ENCODE measurements around the gene SH3RF3. TPM values are rescaled to one million over a fixed set of nuclear protein-coding genes. Genes with fewer than 3 reads are reported as not detected.

The SH3RF3 gene
- total RNA-seq, 3 donors from 2014 or later (not counting 1 experiment from before 2014, with no cell fraction given): 0.23 to 0.61 (median 0.34) TPM

GRCh38 chr2:109141727-109142283, 12.8 kb downstream of the SH3RF3 start:
- H3K4me1 ChIP-seq (ENCODE audit: control insufficient read depth, insufficient read depth, low read length): peaks cover 6% of the 10 kb centered on the region
- intact Hi-C loops (cut with micrococcal nuclease): no loop called here
- no peaks in the 10 kb centered on the region for H3K36me3 ChIP-seq (ENCODE audit: control insufficient read depth, insufficient read depth, low read length)
- peaks cover 11 to 26% of the 10 kb centered on the region in 2 donors for H3K27me3 Mint-ChIP-seq (ENCODE audit: low read depth in 2 of 2)
- no peaks in the 10 kb centered on the region for H3K27me3 ChIP-seq (ENCODE audit: control insufficient read depth, insufficient read depth, low read length)
- no peak for TF ChIP-seq CTCF (IDR thresholded peaks at IDR 0.05)
- DNase-seq: no peak
- H3K27ac Mint-ChIP-seq: no peak overlapping the region
- peaks cover 0 to 18% of the 10 kb centered on the region in 2 donors for H3K4me1 Mint-ChIP-seq
- no peak for ATAC-seq
- no peaks in the 10 kb centered on the region for H3K9me3 ChIP-seq (ENCODE audit: control insufficient read depth, insufficient read depth, low read length)
- no peaks in the 10 kb centered on the region for H3K9me3 Mint-ChIP-seq
- no peaks in the 10 kb centered on the region for H3K36me3 Mint-ChIP-seq
- WGBS (ENCODE audit: insufficient coverage): 92% methylated on average over 8 of the region's 8 CpGs
- H3K4me3 ChIP-seq (ENCODE audit: low read length): no peak overlapping the region
- H3K27ac ChIP-seq (ENCODE audit: low read length): no peak overlapping the region
- no peak overlapping the region for H3K4me3 Mint-ChIP-seq

DNA sequence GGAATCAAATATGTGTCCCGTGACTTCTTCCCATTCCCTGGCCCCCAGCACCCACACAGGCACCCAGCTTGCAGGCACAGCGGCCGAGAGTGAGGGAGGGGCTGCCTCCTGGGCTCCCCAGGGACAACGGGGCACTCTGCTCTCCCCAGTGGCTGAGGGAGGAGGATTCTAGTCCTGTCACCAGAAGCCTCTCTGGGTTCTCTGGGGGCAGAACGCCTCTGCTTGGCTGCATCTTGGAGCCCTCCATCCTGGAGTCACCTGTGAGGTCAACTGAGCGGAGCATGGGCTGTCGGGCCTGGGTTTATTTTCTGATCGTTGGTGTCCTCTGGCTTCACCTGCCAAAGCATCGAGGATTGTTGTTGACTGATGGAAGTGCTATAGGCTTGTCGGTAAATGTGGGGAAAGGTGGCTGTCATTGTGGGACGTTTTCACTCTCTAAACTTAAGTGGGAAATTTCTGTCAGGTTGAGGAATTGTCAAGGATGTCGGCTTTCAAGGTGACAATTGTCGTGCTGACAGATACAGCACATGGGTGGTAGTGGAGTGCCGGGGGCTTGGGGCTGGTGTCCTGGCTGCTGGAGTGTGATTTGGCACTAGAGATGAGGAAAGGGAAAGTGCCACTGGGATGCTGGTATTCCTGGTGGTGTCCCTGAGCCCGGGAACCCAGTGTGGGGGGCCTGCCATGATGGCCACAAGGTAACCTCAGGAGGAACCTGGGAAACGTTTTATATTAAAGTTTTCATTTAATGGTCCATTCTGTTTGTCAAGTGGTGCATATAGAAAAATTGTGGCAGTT, 13.6 kb downstream of the SH3RF3 start:
- no peak overlapping the region for H3K27ac ChIP-seq (ENCODE audit: low read length)
- intact Hi-C loops (cut with micrococcal nuclease): no loop called here
- ATAC-seq (no peak), DNase-seq (no peak)
- H3K9me3 Mint-ChIP-seq: no peaks in the 10 kb centered on the region
- peaks cover 11 to 18% of the 10 kb centered on the region in 2 donors for H3K27me3 Mint-ChIP-seq (ENCODE audit: low read depth in 2 of 2)
- TF ChIP-seq CTCF (IDR thresholded peaks at IDR 0.05): no peak
- peaks cover 0 to 18% of the 10 kb centered on the region in 2 donors for H3K4me1 Mint-ChIP-seq
- H3K27ac Mint-ChIP-seq: no peak overlapping the region
- no peaks in the 10 kb centered on the region for H3K9me3 ChIP-seq (ENCODE audit: control insufficient read depth, insufficient read depth, low read length)
- H3K4me1 ChIP-seq (ENCODE audit: control insufficient read depth, insufficient read depth, low read length): peaks cover 6% of the 10 kb centered on the region
- H3K4me3 ChIP-seq (ENCODE audit: low read length): no peak overlapping the region
- H3K36me3 ChIP-seq (ENCODE audit: control insufficient read depth, insufficient read depth, low read length): no peaks in the 10 kb centered on the region
- H3K36me3 Mint-ChIP-seq: no peaks in the 10 kb centered on the region
- H3K4me3 Mint-ChIP-seq: no peak overlapping the region
- 89% methylated on average over 16 of the region's 16 CpGs for WGBS (ENCODE audit: insufficient coverage)
- no peaks in the 10 kb centered on the region for H3K27me3 ChIP-seq (ENCODE audit: control insufficient read depth, insufficient read depth, low read length)

DNA sequence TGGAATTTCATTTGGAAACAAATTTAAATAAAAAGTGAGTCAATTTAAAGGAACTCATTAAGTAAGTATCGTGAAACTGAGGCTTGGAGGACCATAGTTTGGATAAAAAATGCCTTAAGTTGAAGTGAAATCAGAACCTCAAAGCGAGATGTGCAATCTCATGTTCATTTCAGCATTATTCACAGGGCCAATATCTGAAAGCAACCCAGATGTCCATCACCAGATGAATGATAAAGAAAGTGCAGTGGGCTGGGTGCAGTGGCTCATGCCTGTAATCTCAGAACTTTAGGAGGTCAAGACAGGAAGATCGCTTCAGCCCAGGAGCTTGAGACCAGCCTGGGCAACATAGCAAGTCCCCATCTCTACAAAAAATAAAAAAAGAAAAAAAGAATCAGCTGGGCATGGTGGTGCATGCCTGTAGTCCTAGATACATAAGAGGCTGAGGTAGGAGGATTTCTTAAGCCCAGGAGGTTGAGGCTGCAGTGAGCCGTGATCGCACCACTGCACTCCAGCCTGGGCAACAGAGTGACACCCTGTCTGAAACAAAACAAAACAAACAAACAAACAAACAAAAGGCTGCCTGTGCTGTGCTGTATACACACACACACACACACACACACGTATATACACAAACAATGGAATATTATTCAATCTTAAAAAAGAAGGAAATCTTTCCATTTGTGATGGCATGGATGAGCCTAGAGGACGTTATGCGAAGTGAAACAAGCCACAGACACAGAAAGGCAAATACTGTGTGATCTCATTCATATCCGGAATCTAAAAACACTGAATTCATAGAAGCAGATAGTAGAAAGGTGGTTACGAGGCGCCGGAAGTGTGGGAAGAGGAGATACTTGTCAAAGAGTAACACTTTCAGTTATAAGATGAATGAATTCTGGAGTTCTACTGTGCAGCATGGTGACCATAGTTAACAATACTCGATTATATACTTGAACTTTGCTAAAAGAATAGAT, 14.5 kb downstream of the SH3RF3 start:
- peaks cover 0 to 14% of the 10 kb centered on the region in 2 donors for H3K4me1 Mint-ChIP-seq
- peaks cover 6% of the 10 kb centered on the region for H3K4me1 ChIP-seq (ENCODE audit: control insufficient read depth, insufficient read depth, low read length)
- H3K4me3 Mint-ChIP-seq: no peak overlapping the region
- peak in 1 of 2 donors; percentile 74 for DNase-seq
- no peaks in the 10 kb centered on the region for H3K36me3 Mint-ChIP-seq
- no peak for TF ChIP-seq CTCF (IDR thresholded peaks at IDR 0.05)
- peak in 2 of 3 donors; percentile 26 to 50 for ATAC-seq
- H3K27me3 Mint-ChIP-seq (ENCODE audit: low read depth in 2 of 2): peaks cover 11 to 12% of the 10 kb centered on the region in 2 donors
- H3K9me3 ChIP-seq (ENCODE audit: control insufficient read depth, insufficient read depth, low read length): no peaks in the 10 kb centered on the region
- no peak overlapping the region for H3K27ac Mint-ChIP-seq
- no peaks in the 10 kb centered on the region for H3K9me3 Mint-ChIP-seq
- WGBS (ENCODE audit: insufficient coverage): 75% methylated on average over 12 of the region's 13 CpGs
- no peak overlapping the region for H3K27ac ChIP-seq (ENCODE audit: low read length)
- intact Hi-C loops (cut with micrococcal nuclease): no loop called here
- H3K27me3 ChIP-seq (ENCODE audit: control insufficient read depth, insufficient read depth, low read length): no peaks in the 10 kb centered on the region
- H3K4me3 ChIP-seq (ENCODE audit: low read length): no peak overlapping the region
- no peaks in the 10 kb centered on the region for H3K36me3 ChIP-seq (ENCODE audit: control insufficient read depth, insufficient read depth, low read length)
